ENCODE results near the gene IRF2.
"Not testable (repeated sequence)": the region's sequence is repeated elsewhere in the genome, so short reads cannot be mapped to it uniquely, and the experiment has no call there.

Gene IRF2

DNA sequence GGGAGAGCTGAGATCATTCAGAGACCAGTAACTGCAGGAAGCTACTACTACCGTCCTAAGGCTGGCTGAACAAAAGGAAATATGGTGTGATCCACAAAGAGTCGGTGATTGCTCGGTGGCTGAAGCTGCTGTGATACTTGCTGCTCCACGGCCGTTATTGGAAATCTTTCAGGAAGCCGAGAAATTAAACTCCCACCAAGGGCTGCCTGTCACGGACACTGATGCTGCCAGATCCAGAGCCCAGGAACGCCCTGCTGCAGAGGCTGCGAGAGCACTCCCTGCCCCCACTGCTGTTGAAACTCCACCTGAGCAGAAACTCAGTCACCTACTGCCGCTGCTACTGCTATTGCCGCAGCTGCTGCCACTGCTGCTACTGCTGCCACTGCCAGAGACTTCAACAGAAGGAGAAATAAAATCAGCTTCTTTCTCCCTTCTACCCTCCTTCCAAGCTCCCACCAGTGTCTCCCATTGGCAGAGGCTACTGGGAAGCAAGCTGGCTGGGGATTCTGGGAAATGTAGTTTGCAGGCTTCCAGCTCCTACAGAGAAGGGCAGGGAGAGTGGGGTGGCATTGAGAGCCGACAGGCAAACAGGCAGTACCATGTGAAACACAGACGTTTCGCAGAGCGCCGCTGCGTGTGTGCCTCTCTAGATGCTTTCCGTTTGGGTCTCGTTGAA lies 130.7 kb downstream of the IRF2 start:
- FAIRE-seq, result no peak

GRCh38 chr4:184342857-184343237 lies 131.5 kb downstream of the IRF2 start:
- not testable (repeated sequence) for FAIRE-seq

GRCh38 chr4:184342167-184342856 lies 132.0 kb downstream of the IRF2 start:
- no peak for FAIRE-seq

GRCh38 chr4:184339398-184340193 lies 134.8 kb downstream of the IRF2 start:
- FAIRE-seq, result not testable (repeated sequence)

DNA sequence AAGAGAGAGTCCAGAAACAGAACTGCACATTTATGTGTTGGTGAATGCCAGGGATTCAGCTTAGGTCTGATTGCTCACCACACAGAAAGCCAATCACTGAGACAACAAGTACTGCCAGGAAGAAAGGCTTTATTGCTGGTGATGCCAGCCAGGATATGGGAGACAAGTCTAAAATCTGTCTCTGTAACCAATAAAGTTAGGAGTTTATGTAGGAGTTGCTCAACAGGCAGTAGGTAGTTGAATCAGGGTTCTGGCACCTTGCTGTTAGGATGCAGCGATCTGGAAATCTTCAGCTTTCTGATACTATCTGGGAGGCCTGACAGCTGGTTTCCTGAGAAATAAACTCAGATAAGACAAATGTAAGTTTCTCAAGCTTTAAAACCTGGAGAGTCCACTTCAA lies 136.4 kb downstream of the IRF2 start:
- FAIRE-seq, result no peak

Data from endometrium (tissue), 2 donors.